Testis (tissue), 3 donors: Measurements from ENCODE around the gene ESRP2. TPM values are rescaled to one million over a fixed set of nuclear protein-coding genes. Genes with fewer than 3 reads are reported as not detected.

ENCODE experiments used
- DNase-seq: peaks from one replicate; pipeline ENCODE4 v3.0.0-alpha.2; 2019
- H3K27ac ChIP-seq, 2 donors: fragments of 200-600 bp; sonication (generic); one replicate each; pipeline ENCODE4 v1.5.1; 2019
- H3K27me3 ChIP-seq: fragments of 200-600 bp; sonication (generic); one replicate; pipeline ENCODE4 v1.5.1; 2019
- H3K36me3 ChIP-seq: fragments of 200-600 bp; sonication (generic); one replicate; pipeline ENCODE4 v1.5.1; 2017; ENCODE audit warnings: low read depth; ENCODE audit errors: missing control alignments
- H3K4me1 ChIP-seq: fragments of 200-600 bp; sonication (generic); one replicate; pipeline ENCODE4 v1.5.1; 2019
- H3K4me3 ChIP-seq, 2 donors: fragments of 200-600 bp; sonication (generic); one replicate each; pipeline ENCODE4 v1.5.1; 2017 to 2019
- H3K9me3 ChIP-seq: fragments of 200-600 bp; sonication (generic); one replicate; pipeline ENCODE4 v1.5.1; 2017
- CTCF ChIP-seq, 3 experiments: fragments of 450-650 bp in 2 of 3; fragments of 200-600 bp in 1 of 3; sonication (generic) in 1 of 3; IDR thresholded peaks; one replicate each; pipeline ENCODE4 v1.5.1; 2016 to 2019; ENCODE audit warnings: antibody characterized with exemption in 3 of 3, mild to moderate bottlenecking in 2 of 3, moderate library complexity in 1 of 3
- POLR2A ChIP-seq: fragments of 450-650 bp; IDR thresholded peaks from one replicate; pipeline ENCODE4 v1.6.1; 2017; ENCODE audit warnings: antibody characterized with exemption, mild to moderate bottlenecking, moderate library complexity
- WGBS, 2 donors: methylation state at CpG; one replicate each; pipeline ENCODE4 v1.1.5; 2018; 5-methylcytosine and 5-hydroxymethylcytosine counted together
- intact Hi-C: fragments of 100-400 bp; cut with DNase I; formaldehyde crosslinking; loops from one replicate; pipeline ENCODE4 v1.15.1; 2023; ENCODE audit warnings: low total_unique reads
- polyA plus RNA-seq: library from polyadenylated mRNA; stranded (reverse); fragments of 350-450 nt; fragmentation: Illumina TruSeq; extraction: RNeasy Lipid Tissue Mini Kit (QIAGEN cat#74804); gene quantifications from one replicate; pipeline ENCODE4 v1.2.3, GENCODE V29; 2014; ENCODE audit warnings: low read depth, low replicate concordance; ENCODE audit not compliant: insufficient read depth
- total RNA-seq, 2 donors: library from RNA; depleted of rRNA; stranded (reverse); fragments of >200 nt; gene quantifications; one replicate each; pipeline ENCODE4 v1.2.3, GENCODE V29; 2016

The ESRP2 gene
- total and polyA plus RNA-seq, 3 donors from 2014 or later = 12.8 to 30.6 (median 14.6) TPM

- Histone ChIP-seq H3K27me3 (no peaks in the 10 kb centered on the region), H3K4me1 (peaks cover 21% of the 10 kb centered on the region), H3K36me3 (no peaks in the 10 kb centered on the region), H3K4me3 (peak within 1 kb of the TSS; percentile 82 to 84), H3K9me3 (no peaks in the 10 kb centered on the region), H3K27ac (peak within 1 kb of the TSS; percentile 86 to 94)
- 0% methylated on average over 13 to 102 of the region's 123 CpGs for WGBS, 2 donors
- intact Hi-C loops = loop anchor here (2.0 to 5.0 kb wide), 2 partner anchors 48 to 64 kb away; partner anchors contain the start of genes PRMT7 and SLC7A6OS
- DNase-seq = peak; percentile 89
- TF ChIP-seq CTCF (IDR thresholded peaks at IDR 0.05) = peak; percentile 56 to 75 (median 67)
- no peak for TF ChIP-seq POLR2A
Observed at GRCh38 chr16:68264128-68265077, 28.5 kb upstream of the ESRP2 start, which contains the start of gene SLC7A6. SLC7A6 (plus strand) TSS chr16:68264526; CDS start chr16:68274727, 10,201 bp downstream.

GRCh38 chr16:68263559-68264127 lies 27.7 kb upstream of the ESRP2 start:
- TF ChIP-seq CTCF (IDR thresholded peaks at IDR 0.05) (no peak), POLR2A (no peak)
- Histone ChIP-seq H3K9me3 (no peaks in the 10 kb centered on the region), H3K27ac (peak overlapping the region; percentile 84 to 94), H3K4me3 (peak overlapping the region; percentile 82 to 84), H3K36me3 (no peaks in the 10 kb centered on the region), H3K4me1 (peaks cover 19% of the 10 kb centered on the region), H3K27me3 (no peaks in the 10 kb centered on the region)
- no peak for DNase-seq
- intact Hi-C loops = loop anchor here (2.0 to 5.0 kb wide), 2 partner anchors 49 to 65 kb away; partner anchors contain the start of genes PRMT7 and SLC7A6OS
- WGBS, 2 donors = 30 to 35% methylated on average over 9 to 11 of the region's 11 CpGs

- H3K9me3 ChIP-seq = no peaks in the 10 kb centered on the region
- no peaks in the 10 kb centered on the region for H3K4me1 ChIP-seq
- intact Hi-C loops = no loop called here
- 89% methylated on average over 14 to 27 of the region's 27 CpGs for WGBS, 2 donors
- no peak overlapping the region for H3K27ac ChIP-seq
- H3K36me3 ChIP-seq = no peaks in the 10 kb centered on the region
- DNase-seq = no peak
- no peak overlapping the region for H3K4me3 ChIP-seq
- no peak for TF ChIP-seq CTCF (IDR thresholded peaks at IDR 0.05)
- TF ChIP-seq POLR2A = no peak
- H3K27me3 ChIP-seq = no peaks in the 10 kb centered on the region
Observed at GRCh38 chr16:68259007-68259825, 23.3 kb upstream of the ESRP2 start.

- intact Hi-C loops = no loop called here
- whole genome bisulfite sequencing, 2 donors = 78 to 87% methylated on average over 9 to 13 of the region's 13 CpGs
- Histone ChIP-seq H3K4me3 (no peak overlapping the region), H3K27ac (no peak overlapping the region), H3K4me1 (no peaks in the 10 kb centered on the region), H3K9me3 (no peaks in the 10 kb centered on the region), H3K27me3 (no peaks in the 10 kb centered on the region), H3K36me3 (no peaks in the 10 kb centered on the region)
- DNase-seq = no peak
- TF ChIP-seq POLR2A (no peak), CTCF (IDR thresholded peaks at IDR 0.05) (no peak)
Observed at GRCh38 chr16:68257906-68258800, 22.2 kb upstream of the ESRP2 start.
